Posterior cingulate gyrus (tissue), 11 donors: ENCODE data around the gene GADD45A.

ENCODE experiments used
- DNase-seq, 10 donors: peaks; one replicate each; pipeline versions ENCODE4 v3.0.0 to v3.0.0-alpha.2; 2020 to 2021; ENCODE audit warnings: mixed read lengths in 3 of 10
- intact Hi-C: fragments of 100-400 bp; cut with DNase I; formaldehyde crosslinking; loops from one replicate; pipeline ENCODE4 v1.15.1; 2023

The GADD45A gene

DNA sequence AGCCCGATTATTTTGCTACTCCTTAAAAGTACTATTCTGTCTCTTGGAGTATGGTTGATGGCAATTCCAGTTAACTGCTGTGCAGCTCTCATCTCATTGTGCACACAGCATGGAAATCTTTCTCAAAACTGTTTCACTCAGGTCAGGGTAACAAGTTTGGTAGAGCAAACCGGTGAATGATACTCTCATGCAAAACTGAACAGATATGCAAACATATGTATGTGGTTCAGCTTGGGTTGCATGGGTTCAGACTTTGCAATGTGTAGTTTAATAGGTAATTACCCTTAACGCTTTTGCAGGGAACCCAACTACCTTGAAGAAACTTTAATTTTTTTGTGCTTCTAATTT is 2.2 kb downstream of the GADD45A start:
- no peak for DNase-seq
- intact Hi-C loops, result loop anchor here (2.0 to 5.0 kb wide), 2 partner anchors 72 to 155 kb away; no protein-coding TSS in a partner anchor

DNA sequence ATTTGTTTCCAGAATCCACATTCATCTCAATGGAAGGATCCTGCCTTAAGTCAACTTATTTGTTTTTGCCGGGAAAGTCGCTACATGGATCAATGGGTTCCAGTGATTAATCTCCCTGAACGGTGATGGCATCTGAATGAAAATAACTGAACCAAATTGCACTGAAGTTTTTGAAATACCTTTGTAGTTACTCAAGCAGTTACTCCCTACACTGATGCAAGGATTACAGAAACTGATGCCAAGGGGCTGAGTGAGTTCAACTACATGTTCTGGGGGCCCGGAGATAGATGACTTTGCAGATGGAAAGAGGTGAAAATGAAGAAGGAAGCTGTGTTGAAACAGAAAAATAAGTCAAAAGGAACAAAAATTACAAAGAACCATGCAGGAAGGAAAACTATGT is 2.6 kb downstream of the GADD45A start:
- no peak for DNase-seq
- intact Hi-C loops, result loop anchor here (2.0 to 5.0 kb wide), 2 partner anchors 71 to 155 kb away; no protein-coding TSS in a partner anchor

DNA sequence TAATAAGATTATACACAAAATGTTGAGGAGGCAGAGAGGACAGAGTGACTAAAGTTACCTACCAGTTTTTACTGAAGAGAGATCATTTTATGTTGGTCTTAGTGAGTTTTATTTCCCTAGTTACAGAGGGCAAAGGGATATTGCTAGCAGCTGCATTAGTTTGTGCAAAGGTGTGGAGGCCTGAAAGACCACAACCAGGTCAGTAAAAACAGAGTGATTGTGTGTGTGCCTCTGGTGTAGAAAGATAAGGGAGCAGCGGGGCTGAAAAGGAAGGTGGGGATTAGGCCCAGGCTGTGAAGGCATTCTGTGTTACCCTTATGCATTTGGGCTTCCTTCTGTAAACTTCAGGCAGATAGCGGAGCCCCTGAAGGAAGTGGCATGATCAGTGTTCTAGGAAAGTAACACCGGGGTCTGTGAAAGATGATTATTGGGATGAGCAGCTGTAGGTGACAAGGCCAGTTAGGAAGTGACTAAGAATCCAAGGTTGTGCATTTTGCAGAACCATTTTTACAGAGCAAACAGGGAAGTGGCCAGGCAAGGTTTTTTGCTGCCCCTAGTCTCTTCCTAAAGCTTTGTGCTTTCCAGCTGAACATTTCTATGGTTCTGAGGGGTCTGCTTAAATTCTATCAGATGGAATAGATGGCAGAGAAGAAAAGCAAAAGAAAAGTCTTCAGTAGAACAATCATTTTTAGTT is 3.7 kb downstream of the GADD45A start:
- DNase-seq, result no peak
- intact Hi-C loops, result loop anchor here (5.0 kb wide), 1 partner anchor 156 kb away; no protein-coding TSS in a partner anchor

DNA sequence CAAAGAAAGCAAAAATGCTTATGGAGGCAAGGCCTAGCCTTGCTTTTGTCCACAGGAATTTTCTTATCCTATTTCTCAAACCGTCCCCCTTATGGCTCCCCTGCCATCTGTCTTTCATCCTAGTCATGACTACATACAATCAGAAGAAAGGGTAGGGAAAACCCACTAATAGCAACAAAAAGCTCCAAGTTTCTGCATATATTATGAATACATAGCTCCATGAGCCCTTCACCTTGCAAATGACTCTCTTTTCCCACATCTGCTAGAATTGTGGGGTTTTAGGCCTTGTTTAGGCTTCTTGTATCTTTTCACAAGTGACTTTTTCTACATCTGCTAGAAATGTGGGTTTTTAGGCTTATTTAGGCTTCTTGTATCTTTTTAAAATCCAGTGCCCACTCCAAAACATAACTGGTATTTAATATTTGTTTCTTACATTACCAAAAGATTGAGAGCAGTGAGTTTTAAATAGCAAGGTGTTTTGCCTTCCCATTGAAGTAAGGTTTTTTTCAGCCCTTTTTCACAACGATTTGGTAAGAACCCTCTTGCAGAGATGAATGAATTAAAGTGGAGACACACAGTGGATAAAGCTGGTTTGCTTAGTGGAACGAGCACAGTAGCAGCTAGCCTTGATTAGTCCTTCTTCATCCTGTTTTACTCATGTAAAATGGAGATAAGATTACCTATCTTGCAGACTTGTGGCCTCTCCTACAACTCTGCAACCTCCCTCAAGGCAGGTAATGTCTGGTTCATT is 4.4 kb downstream of the GADD45A start:
- intact Hi-C loops, result loop anchor here (5.0 kb wide), 1 partner anchor 157 kb away; no protein-coding TSS in a partner anchor
- DNase-seq, result no peak

DNA sequence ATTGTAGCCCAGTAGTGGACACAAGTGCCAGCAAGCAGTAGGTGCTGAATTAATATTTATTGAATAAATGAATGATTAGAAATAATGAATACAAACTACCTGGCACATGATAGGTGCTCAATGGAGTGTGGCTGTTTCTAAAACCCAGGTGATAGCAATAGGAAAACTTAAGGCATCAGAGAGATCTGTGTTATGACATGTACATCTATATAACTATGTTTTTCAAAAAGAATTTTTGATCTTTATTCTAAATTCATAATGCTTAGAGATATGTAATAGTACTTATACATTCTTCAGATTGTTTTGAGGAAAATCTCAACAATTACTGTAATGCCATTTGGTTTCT is 5.0 kb downstream of the GADD45A start:
- intact Hi-C loops, result no loop called here
- no peak for DNase-seq

DNA sequence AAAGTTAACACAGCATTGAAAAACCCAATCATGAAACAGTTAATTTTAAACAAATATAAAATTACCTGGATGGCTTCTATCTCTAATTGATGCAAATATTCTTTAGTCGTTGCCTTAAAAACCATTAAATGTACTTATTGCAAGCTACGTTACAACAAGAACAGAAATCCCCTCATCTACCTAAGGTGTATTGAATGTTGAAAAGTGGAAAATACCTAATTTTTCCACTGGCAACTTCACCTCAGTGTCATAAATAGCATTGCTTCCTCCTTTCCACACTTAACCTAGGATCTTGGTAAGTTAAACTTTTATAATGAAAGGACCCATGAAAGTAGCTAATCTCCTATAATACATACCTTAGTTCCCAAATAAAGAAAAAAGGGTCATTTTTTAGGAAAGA is 5.4 kb downstream of the GADD45A start:
- intact Hi-C loops, result no loop called here
- DNase-seq, result no peak

GRCh38 chr1:67691712-67692111 is 6.7 kb downstream of the GADD45A start:
- DNase-seq, result no peak
- intact Hi-C loops, result no loop called here

- DNase-seq, result no peak
- intact Hi-C loops, result no loop called here
These were observed 11.0 kb downstream of the GADD45A start for GRCh38 chr1:67695963-67696362.

- DNase-seq, result no peak
- intact Hi-C loops, result no loop called here
These were observed 11.7 kb downstream of the GADD45A start for GRCh38 chr1:67696708-67697107.

DNA sequence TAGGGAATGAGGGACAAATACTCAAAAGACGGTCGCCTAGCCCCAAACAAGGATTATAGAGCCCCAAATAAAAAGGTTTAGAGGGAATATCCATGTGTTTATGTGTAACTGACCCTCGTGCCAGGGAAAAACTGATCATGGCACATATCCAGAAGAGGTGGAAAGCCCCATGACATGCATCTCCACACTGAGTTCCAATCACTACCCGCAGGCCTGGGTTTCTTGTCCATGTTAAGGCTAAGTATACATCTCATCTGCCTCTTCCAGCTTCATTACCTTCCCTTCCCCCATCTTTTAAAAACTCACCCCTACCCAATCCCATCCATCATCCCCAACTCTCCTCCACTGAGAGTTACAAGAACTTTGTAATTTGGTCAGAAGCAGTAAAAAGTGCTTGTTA is 15.2 kb downstream of the GADD45A start:
- intact Hi-C loops, result no loop called here
- DNase-seq, result no peak

GRCh38 chr1:67700692-67701410 is 15.8 kb downstream of the GADD45A start:
- intact Hi-C loops, result no loop called here
- no peak for DNase-seq

DNA sequence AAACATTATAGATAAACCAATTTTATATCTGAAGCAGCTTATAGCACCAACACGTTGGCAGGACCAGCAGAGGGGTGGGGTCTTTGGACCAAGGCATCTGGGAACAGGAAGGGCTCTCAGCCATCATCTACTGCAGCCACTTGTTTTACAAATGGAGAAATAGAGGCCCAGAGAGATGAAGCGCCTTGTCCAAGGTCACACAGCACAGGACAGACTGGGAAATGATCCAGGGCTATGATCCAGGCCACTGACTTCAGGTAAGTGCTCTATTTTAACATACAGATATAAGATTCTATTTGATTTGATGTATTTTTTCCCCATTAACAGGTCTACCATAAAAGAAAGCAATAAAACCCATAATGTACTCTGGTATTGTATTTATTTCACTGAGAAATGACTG is 16.9 kb downstream of the GADD45A start:
- intact Hi-C loops, result no loop called here

DNA sequence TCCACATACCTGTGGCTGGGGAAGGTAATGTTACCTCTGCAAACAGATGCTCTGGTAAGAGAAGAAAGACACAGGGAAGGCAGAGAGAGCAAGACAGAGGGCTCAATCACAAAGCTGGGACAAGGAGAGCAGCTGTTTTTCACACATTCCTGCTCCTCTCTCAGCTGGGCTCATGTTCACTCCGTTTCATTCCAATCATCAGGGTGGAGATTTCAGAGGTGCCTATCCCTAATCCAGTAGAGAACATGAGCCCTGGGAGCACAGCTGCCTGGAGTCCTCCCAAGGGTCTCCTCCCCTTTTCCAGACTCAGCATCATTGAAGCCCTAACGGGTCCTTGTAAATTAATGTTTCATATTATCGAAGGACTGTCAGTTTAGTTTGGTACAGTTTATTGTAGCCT is 19.4 kb downstream of the GADD45A start:
- DNase-seq, result no peak
- intact Hi-C loops, result no loop called here

More for the DNA sequence above, 16.9 kb downstream of the GADD45A start:
- no peak for DNase-seq

DNA sequence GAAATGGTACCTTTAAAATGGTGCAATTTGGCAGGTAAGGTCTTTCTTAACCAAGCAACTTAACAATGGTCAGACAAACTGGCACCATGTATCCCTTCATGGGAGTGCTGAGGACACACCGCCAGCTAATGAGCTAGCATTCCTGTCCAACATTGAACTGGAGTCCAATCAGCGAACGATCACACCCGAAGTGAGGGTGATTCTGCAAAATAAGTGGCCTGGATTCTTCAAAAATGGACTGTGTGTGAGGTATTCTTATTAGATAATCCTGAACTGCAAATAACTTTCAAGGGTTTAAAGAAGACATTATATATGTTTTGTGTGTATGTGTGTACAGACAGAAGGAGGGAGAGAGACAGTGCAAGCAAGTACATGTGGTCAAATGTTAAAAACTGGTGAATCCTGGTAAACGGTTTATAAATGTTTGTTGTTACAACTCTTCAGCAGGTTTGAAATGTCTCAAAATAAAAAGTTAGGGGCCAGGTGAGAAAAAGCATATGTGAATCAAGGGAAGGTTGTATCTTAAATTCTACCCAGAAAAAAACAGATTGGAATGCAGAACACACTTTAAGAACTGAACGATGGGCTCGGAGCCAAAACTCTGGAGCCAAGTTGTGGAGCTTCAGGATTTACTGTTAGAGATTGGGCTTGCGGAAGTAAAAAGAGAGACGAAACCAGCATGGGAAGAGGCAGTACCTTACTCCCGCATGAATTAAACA is 20.9 kb downstream of the GADD45A start:
- no peak for DNase-seq
- intact Hi-C loops, result no loop called here

DNA sequence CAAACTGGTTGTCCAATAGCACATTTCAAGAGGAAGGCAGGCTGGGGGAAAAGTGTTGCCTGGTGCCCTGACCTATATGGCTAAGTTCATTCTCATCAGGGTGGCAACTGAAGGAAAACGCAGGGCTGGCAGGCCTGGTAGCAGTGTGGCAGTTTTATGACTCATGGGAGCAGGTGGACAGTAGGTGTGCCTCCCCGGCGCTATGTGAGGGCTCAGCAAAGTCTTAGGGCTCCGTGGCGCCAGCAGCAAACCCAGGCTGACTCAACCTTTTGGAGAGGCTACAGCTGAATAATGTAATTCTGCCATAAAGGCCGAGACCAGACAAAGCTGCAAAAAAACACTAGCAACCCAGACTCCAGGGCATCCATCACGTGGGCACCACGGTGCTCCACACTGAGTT is 23.6 kb downstream of the GADD45A start:
- no peak for DNase-seq
- intact Hi-C loops, result no loop called here

DNA sequence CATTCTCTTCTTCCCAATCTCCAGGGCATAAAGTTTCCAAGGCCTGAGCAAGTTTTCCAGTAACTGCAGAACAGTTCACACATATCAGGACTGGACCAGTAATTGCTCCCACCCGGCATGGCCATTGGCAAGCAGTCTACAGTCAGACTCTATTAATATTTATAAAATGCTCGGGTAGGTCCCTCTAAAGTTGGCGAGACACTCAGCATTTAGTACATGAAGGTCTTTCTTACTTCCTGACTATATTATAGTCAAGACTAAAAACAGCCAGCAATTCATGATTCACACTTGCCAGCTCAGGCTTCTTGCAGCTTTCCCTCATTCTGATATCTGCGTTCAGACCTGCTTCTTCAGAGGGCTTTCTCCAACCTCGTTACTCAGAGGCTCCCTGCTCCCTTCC is 25.4 kb downstream of the GADD45A start:
- DNase-seq, result no peak
- intact Hi-C loops, result no loop called here

DNA sequence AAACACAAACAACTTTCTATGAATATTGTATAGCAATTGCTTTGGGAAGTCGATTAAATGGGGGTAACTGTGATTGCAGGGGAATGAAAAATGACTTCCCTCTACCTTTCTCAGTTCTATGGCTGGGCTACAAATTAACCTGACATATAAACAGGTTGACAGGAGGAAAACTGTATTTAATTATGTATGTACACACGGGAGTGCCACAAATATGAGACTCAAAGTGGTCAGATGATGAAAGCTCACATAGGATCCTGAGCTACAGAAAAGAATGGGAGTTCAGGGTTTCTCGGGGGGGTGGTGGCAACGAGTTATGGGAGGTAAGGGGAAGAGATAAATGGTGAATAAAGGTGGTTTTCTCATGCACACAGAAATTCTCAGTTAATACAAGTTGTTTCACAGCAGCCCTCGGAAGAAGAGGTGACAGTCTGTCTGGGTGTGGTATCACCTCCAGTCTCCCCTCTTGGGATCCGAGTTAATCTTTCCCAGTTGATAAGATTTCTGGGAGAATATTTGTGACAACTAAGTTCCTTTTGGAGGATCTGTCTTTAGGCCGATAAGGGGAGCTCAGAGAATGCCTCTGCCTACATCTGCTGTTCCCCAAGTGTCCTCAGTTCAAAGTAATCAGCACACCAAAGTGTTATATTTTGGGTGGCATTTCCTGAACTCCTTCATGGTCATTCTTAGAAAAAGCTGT is 26.3 kb downstream of the GADD45A start:
- no peak for DNase-seq
- intact Hi-C loops, result no loop called here

- no peak for DNase-seq
- intact Hi-C loops, result no loop called here
These were observed 26.8 kb downstream of the GADD45A start for GRCh38 chr1:67711855-67712212.

GRCh38 chr1:67713057-67713846 is 28.3 kb downstream of the GADD45A start:
- intact Hi-C loops, result no loop called here
- no peak for DNase-seq

GRCh38 chr1:67715819-67716218 is 30.8 kb downstream of the GADD45A start:
- DNase-seq, result no peak
- intact Hi-C loops, result no loop called here
